Sigmoid colon (tissue), 7 donors: Measurements from ENCODE around the gene GID4. TPM values are rescaled to one million over a fixed set of nuclear protein-coding genes. Genes with fewer than 3 reads are reported as not detected.

ENCODE experiments used
- DNase-seq: peaks from one replicate; pipeline ENCODE4 v3.0.0-alpha.2; 2019
- H3K27ac ChIP-seq, 4 donors: fragments of 200-600 bp; sonication (generic); one replicate each; pipeline ENCODE4 v1.5.1; 2016 to 2019; ENCODE audit warnings: mild to moderate bottlenecking in 1 of 4
- H3K27me3 ChIP-seq, 3 donors: fragments of 200-600 bp; sonication (generic); one replicate each; pipeline ENCODE4 v1.5.1; 2019; ENCODE audit warnings: mild to moderate bottlenecking in 1 of 3
- H3K36me3 ChIP-seq, 4 donors: fragments of 200-600 bp; sonication (generic); one replicate each; pipeline ENCODE4 v1.5.1; 2016 to 2019
- H3K4me1 ChIP-seq, 4 donors: fragments of 200-600 bp; sonication (generic); one replicate each; pipeline ENCODE4 v1.5.1; 2017 to 2019
- H3K4me3 ChIP-seq, 4 donors: fragments of 200-600 bp; sonication (generic); one replicate each; pipeline ENCODE4 v1.5.1; 2017 to 2019; ENCODE audit warnings: mild to moderate bottlenecking in 2 of 4, moderate library complexity in 1 of 4
- H3K9me3 ChIP-seq, 4 donors: fragments of 200-600 bp in 3 of 4; sonication (generic) in 3 of 4; one replicate each; pipeline versions ENCODE4 v1.5.1 to v1.6.1; 2013 to 2019
- EP300 ChIP-seq, 4 donors: sonication (generic); formaldehyde crosslinking; IDR thresholded peaks; one replicate each; pipeline ENCODE4 v1.6.1; 2017; ENCODE audit warnings: antibody characterized with exemption in 4 of 4
- POLR2A ChIP-seq, 2 donors: fragments of 450-650 bp; IDR thresholded peaks; one replicate each; pipeline ENCODE4 v1.6.1; 2016; ENCODE audit warnings: antibody characterized with exemption in 2 of 2, mild to moderate bottlenecking in 2 of 2, moderate library complexity in 2 of 2
- POLR2AphosphoS5 ChIP-seq, 4 donors: sonication (generic); formaldehyde crosslinking; IDR thresholded peaks; one replicate each; pipeline ENCODE4 v1.6.1; 2017; ENCODE audit warnings: antibody characterized with exemption in 4 of 4
- WGBS, 2 donors: extraction: QIAGEN DNeasy Blood & Tissue Kit; methylation state at CpG; one replicate each; pipeline ENCODE4 v1.1.7; 2013; 5-methylcytosine and 5-hydroxymethylcytosine counted together
- intact Hi-C: fragments of 100-400 bp; cut with DNase I; formaldehyde crosslinking; loops from one replicate; pipeline ENCODE4 v1.15.1; 2023
- polyA plus RNA-seq, 3 donors: library from polyadenylated mRNA; stranded (reverse); fragments of 200-250 nt; gene quantifications; one replicate each; pipeline ENCODE4 v1.2.3, GENCODE V29; 2013
- total RNA-seq, 4 donors: library from RNA; depleted of rRNA; stranded (reverse); fragments of >200 nt; gene quantifications; one replicate each; pipeline ENCODE4 v1.1.0, GENCODE V29; 2016
- TF ChIP-seq, protein P1 (sequence below), 4 experiments: fragments of 450-650 bp in 3 of 4; fragments of 200-600 bp in 1 of 4; IDR thresholded peaks; one replicate each; pipeline ENCODE4 v1.5.1; 2016 to 2019; ENCODE audit warnings: antibody characterized with exemption in 4 of 4, mild to moderate bottlenecking in 3 of 4, moderate library complexity in 2 of 4
- donor health status: healthy with polysubstance abuse.
- donor health status: Bipolar disorder and iron deficiency.
- donor health status: healthy.

The GID4 gene
- total and polyA plus RNA-seq, 7 donors, result 2.8 to 25.2 (median 20.0) TPM

DNA sequence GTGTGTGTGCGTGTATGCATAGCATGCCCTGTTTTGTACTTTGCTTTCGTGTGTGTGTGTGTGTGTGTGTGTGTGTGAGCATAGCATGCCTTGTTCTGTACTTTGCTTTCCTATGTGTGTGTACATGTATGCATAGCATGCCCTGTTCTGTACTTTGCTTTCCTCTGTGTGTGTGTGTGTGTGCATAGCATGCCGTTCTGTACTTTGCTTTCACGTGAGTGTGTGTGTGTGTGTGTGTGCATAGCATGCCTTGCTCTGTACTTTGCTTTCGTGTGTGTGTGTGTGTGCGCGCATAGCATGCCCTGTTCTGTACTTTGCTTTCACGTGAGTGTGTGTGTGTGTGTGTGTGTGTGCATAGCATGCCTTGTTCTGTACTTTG is 39.2 kb upstream of the GID4 start:
- intact Hi-C loops, result no loop called here
- Histone ChIP-seq H3K36me3 (no peaks in the 10 kb centered on the region), H3K27ac (no peak overlapping the region), H3K27me3 (no peaks in the 10 kb centered on the region), H3K9me3 (no peaks in the 10 kb centered on the region), H3K4me1 (no peaks in the 10 kb centered on the region), H3K4me3 (no peak overlapping the region)
- 42 to 77% methylated on average over 8 of the region's 8 CpGs for WGBS, 2 donors
- TF ChIP-seq POLR2AphosphoS5 (IDR thresholded peaks at IDR 0.05) (no peak), EP300 (IDR thresholded peaks at IDR 0.05) (no peak), POLR2A (IDR thresholded peaks at IDR 0.05) (no peak)
- TF ChIP-seq, protein P1, sequence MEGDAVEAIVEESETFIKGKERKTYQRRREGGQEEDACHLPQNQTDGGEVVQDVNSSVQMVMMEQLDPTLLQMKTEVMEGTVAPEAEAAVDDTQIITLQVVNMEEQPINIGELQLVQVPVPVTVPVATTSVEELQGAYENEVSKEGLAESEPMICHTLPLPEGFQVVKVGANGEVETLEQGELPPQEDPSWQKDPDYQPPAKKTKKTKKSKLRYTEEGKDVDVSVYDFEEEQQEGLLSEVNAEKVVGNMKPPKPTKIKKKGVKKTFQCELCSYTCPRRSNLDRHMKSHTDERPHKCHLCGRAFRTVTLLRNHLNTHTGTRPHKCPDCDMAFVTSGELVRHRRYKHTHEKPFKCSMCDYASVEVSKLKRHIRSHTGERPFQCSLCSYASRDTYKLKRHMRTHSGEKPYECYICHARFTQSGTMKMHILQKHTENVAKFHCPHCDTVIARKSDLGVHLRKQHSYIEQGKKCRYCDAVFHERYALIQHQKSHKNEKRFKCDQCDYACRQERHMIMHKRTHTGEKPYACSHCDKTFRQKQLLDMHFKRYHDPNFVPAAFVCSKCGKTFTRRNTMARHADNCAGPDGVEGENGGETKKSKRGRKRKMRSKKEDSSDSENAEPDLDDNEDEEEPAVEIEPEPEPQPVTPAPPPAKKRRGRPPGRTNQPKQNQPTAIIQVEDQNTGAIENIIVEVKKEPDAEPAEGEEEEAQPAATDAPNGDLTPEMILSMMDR (IDR thresholded peaks at IDR 0.05), result no peak
- DNase-seq, result no peak

DNA sequence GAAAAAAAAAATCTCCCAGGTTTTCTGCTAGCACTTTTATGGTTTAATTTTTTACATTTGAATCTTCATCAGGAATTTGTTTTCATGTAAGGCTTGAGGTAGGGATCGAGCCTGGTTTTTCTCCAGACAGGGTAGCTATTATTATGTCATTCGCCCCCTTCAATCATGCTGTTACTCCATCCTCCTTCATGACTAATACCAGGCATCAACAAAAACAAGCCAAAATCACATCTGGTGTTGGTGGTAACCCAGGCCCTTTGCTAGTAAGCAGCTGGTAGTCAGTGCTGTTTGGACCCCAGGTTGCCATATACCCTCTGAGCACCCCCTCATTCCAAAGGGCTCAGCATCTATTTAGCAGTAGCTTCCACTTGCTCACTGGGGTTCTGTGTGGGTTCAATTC is 37.0 kb upstream of the GID4 start:
- Histone ChIP-seq H3K27ac (no peak overlapping the region), H3K27me3 (no peaks in the 10 kb centered on the region), H3K36me3 (peaks cover 0 to 6% (median 0%) of the 10 kb centered on the region in 4 donors), H3K4me1 (no peaks in the 10 kb centered on the region), H3K4me3 (no peak overlapping the region), H3K9me3 (no peaks in the 10 kb centered on the region)
- intact Hi-C loops, result no loop called here
- no peak for DNase-seq
- WGBS, 2 donors, result 96 to 98% methylated on average over 2 of the region's 2 CpGs
- TF ChIP-seq POLR2A (IDR thresholded peaks at IDR 0.05), result no peak
- TF ChIP-seq, protein P1 (IDR thresholded peaks at IDR 0.05), result no peak
- TF ChIP-seq EP300 (IDR thresholded peaks at IDR 0.05), result no peak
- TF ChIP-seq POLR2AphosphoS5 (IDR thresholded peaks at IDR 0.05), result no peak

DNA sequence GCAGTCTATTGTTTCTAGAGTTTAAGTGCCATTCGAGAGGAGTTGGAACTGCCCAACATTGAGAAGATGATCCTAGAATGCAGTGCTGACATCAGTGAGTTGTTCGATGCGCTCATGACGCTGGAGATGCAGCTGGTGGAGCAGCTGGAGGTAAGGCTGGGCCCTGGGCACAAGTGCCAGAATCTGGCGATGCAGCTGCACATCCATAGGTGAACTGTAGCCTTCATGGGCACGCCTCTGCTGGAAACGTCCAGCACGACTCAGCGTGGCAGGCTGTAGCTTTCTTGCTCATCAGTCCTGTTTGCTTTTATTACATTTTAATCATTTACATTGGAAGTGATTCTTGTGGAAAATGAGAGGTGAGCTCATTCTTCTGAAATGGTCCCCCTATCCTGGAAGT is 34.9 kb upstream of the GID4 start:
- intact Hi-C loops, result no loop called here
- no peak overlapping the region for H3K4me3 ChIP-seq
- H3K36me3 ChIP-seq, result peaks cover 0 to 9% (median 0%) of the 10 kb centered on the region in 4 donors
- TF ChIP-seq, protein P1 (IDR thresholded peaks at IDR 0.05), result no peak
- no peak for DNase-seq
- no peaks in the 10 kb centered on the region for H3K9me3 ChIP-seq
- WGBS, 2 donors, result 59 to 85% methylated on average over 9 of the region's 9 CpGs
- H3K27ac ChIP-seq, result no peak overlapping the region
- H3K27me3 ChIP-seq, result no peaks in the 10 kb centered on the region
- H3K4me1 ChIP-seq, result no peaks in the 10 kb centered on the region

DNA sequence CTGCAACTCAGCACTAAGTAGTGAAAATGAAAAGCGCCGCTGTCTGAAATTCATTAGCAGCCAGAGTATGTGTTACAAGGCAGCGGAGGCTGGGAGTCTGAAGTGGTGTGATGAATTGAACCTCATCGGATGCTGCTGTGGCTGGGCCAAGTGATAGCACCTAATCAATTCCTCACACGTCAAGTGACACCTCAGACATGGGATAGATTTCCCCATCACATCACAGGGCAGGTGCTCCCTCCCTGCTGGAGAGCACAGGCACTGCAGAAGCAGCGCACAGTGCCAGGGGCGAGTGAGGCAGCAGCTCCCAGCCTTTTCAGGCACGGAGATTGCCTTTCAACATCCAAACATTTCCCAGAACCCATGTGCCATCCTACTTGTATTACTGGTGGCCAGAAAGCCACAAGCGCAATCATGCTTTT is 34.3 kb upstream of the GID4 start:
- DNase-seq, result no peak
- Histone ChIP-seq H3K36me3 (peaks cover 0 to 9% (median 0%) of the 10 kb centered on the region in 4 donors), H3K27me3 (no peaks in the 10 kb centered on the region), H3K9me3 (no peaks in the 10 kb centered on the region), H3K4me3 (no peak overlapping the region), H3K27ac (no peak overlapping the region), H3K4me1 (no peaks in the 10 kb centered on the region)
- 90 to 93% methylated on average over 9 of the region's 9 CpGs for WGBS, 2 donors
- no peak for TF ChIP-seq EP300 (IDR thresholded peaks at IDR 0.05)
- no peak for TF ChIP-seq POLR2A (IDR thresholded peaks at IDR 0.05)
- TF ChIP-seq POLR2AphosphoS5 (IDR thresholded peaks at IDR 0.05), result no peak
- TF ChIP-seq, protein P1 (IDR thresholded peaks at IDR 0.05), result no peak
- intact Hi-C loops, result no loop called here

DNA sequence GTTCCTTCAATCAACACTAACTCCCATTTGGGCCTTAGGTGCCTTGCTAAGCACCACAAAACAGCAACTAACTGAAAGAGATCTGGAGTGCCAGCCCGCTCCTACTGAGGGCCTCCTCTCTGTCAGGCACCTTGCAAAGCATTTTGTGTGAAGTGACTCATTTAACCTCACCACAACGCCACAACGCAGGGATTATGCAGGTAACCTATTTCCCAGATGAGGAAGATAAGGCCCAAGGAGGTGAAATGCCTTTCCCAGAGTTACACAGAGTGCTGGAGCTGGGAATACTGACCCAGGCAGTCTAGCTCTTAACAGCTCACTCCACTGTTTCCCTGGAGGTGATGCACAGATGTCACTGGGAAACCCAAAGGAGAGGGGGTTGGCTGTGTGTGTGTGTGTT is 33.7 kb upstream of the GID4 start:
- H3K4me1 ChIP-seq, result no peaks in the 10 kb centered on the region
- no peak overlapping the region for H3K4me3 ChIP-seq
- no peak for DNase-seq
- intact Hi-C loops, result no loop called here
- no peaks in the 10 kb centered on the region for H3K27me3 ChIP-seq
- H3K36me3 ChIP-seq, result peaks cover 0 to 9% (median 0%) of the 10 kb centered on the region in 4 donors
- WGBS, 2 donors, result 88 to 91% methylated on average over 3 of the region's 3 CpGs
- no peaks in the 10 kb centered on the region for H3K9me3 ChIP-seq
- H3K27ac ChIP-seq, result no peak overlapping the region
- TF ChIP-seq, protein P1 (IDR thresholded peaks at IDR 0.05), result no peak
- TF ChIP-seq POLR2A (IDR thresholded peaks at IDR 0.05) (no peak), EP300 (IDR thresholded peaks at IDR 0.05) (no peak), POLR2AphosphoS5 (IDR thresholded peaks at IDR 0.05) (no peak)
